ENCODE measurements around the gene UBE2C. TPM values are rescaled to one million over a fixed set of nuclear protein-coding genes. Genes with fewer than 3 reads are reported as not detected.

The UBE2C gene
- total and polyA plus RNA-seq, 2 donors (not counting 1 experiment from before 2014, with no cell fraction given) = 12.9 to 23.7 TPM

- peaks cover 12% of the 10 kb centered on the region for H3K4me1 ChIP-seq (ENCODE audit: control insufficient read depth, extremely low read depth, insufficient read depth, low read length)
- no peaks in the 10 kb centered on the region for H3K9me3 ChIP-seq (ENCODE audit: control insufficient read depth, insufficient read depth, low read depth, low read length)
- H3K27me3 ChIP-seq (ENCODE audit: control insufficient read depth, insufficient read depth, low read length) = peaks cover 5% of the 10 kb centered on the region
- TF ChIP-seq EZH2 (IDR thresholded peaks at IDR 0.05; ENCODE audit: low read length, missing control alignments) (no peak), CTCF (conservative IDR thresholded peaks at IDR 0.05 in 1 of 2, IDR thresholded peaks at IDR 0.05 in 1 of 2; ENCODE audit: low read depth in 1 of 2, low read length in 2 of 2) (no peak)
- no peak overlapping the region for H3K4me3 ChIP-seq (replicated peaks in 1 of 4; ENCODE audit: control extremely low read depth in 1 of 4, insufficient read depth in 1 of 4, low read depth in 3 of 4, low read length in 4 of 4)
- no peak overlapping the region for H3K4me2 ChIP-seq (ENCODE audit: extremely low read depth, insufficient read depth, low read length)
- no peak overlapping the region for H2AFZ ChIP-seq (ENCODE audit: low read length)
- no peak for DNase-seq (ENCODE audit: low read depth in 2 of 2)
- peaks cover 5% of the 10 kb centered on the region for H3K79me2 ChIP-seq (ENCODE audit: control insufficient read depth, insufficient read depth, low read length)
- H3K27ac ChIP-seq (ENCODE audit: insufficient read depth, low read length) = no peak overlapping the region
- no peak overlapping the region for H3K9ac ChIP-seq (ENCODE audit: insufficient read depth, low read length)
- peaks cover 6% of the 10 kb centered on the region for H3K36me3 ChIP-seq (ENCODE audit: control insufficient read depth, insufficient read depth, low read length)
- H4K20me1 ChIP-seq (ENCODE audit: control insufficient read depth, extremely low read depth, insufficient read depth, low read length) = no peaks in the 10 kb centered on the region
Measured at GRCh38 chr20:45819466-45819865, 7.0 kb downstream of the UBE2C start.

DNA sequence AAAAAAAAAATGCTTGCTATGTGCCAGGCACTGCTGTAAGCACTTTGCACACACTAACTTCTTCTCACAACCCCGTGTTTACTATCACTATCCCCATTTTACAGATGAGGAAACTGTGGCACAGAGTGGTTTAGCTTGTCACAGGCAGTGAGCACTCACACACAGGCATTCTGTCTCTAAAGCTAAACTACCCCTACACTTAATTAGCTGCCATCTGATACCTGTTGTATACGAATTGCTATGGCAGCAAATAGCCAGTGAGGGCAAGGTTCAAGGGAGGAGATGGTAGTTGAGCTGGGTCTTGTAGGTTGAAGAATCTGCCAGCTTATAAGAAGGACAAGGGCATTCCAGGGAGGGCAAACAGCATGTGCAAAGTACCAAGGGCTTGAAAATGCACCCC is 9.5 kb downstream of the UBE2C start:
- no peaks in the 10 kb centered on the region for H3K9me3 ChIP-seq (ENCODE audit: control insufficient read depth, insufficient read depth, low read depth, low read length)
- peaks cover 5% of the 10 kb centered on the region for H3K27me3 ChIP-seq (ENCODE audit: control insufficient read depth, insufficient read depth, low read length)
- DNase-seq (ENCODE audit: low read depth in 2 of 2) = no peak
- H4K20me1 ChIP-seq (ENCODE audit: control insufficient read depth, extremely low read depth, insufficient read depth, low read length) = no peaks in the 10 kb centered on the region
- H3K36me3 ChIP-seq (ENCODE audit: control insufficient read depth, insufficient read depth, low read length) = no peaks in the 10 kb centered on the region
- no peak overlapping the region for H3K4me3 ChIP-seq (replicated peaks in 1 of 4; ENCODE audit: control extremely low read depth in 1 of 4, insufficient read depth in 1 of 4, low read depth in 3 of 4, low read length in 4 of 4)
- no peaks in the 10 kb centered on the region for H3K79me2 ChIP-seq (ENCODE audit: control insufficient read depth, insufficient read depth, low read length)
- no peak for TF ChIP-seq CTCF (conservative IDR thresholded peaks at IDR 0.05 in 1 of 2, IDR thresholded peaks at IDR 0.05 in 1 of 2; ENCODE audit: low read depth in 1 of 2, low read length in 2 of 2)
- no peak for TF ChIP-seq EZH2 (IDR thresholded peaks at IDR 0.05; ENCODE audit: low read length, missing control alignments)
- H3K4me2 ChIP-seq (ENCODE audit: extremely low read depth, insufficient read depth, low read length) = no peak overlapping the region
- no peak overlapping the region for H3K9ac ChIP-seq (ENCODE audit: insufficient read depth, low read length)
- H2AFZ ChIP-seq (ENCODE audit: low read length) = no peak overlapping the region
- H3K4me1 ChIP-seq (ENCODE audit: control insufficient read depth, extremely low read depth, insufficient read depth, low read length) = peaks cover 22% of the 10 kb centered on the region
- no peak overlapping the region for H3K27ac ChIP-seq (ENCODE audit: insufficient read depth, low read length)

DNA sequence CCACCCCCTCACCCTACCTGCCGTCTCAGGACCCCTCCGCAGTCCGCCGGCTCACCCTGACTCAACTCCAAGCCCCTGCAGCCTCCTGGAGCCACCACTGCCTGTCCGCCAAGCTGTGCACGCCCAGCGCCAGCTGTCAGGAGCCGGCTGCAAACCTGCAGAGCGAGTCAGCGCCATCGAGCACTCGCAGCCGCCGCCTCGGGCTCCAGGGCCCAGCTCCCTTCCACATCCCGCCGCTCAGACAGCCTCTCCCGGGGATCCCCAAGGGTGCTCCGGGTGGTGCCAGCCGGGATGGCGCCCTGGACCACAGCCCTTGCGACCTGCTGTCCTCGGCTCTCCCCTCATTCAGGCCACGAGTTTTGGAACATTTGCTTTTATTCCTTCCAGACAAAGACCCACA is 10.4 kb downstream of the UBE2C start:
- H2AFZ ChIP-seq (ENCODE audit: low read length) = no peak overlapping the region
- H3K79me2 ChIP-seq (ENCODE audit: control insufficient read depth, insufficient read depth, low read length) = no peaks in the 10 kb centered on the region
- H3K9ac ChIP-seq (ENCODE audit: insufficient read depth, low read length) = no peak overlapping the region
- peak in 1 of 2 donors; percentile 26 for DNase-seq (ENCODE audit: low read depth in 2 of 2)
- H3K4me2 ChIP-seq (ENCODE audit: extremely low read depth, insufficient read depth, low read length) = peak overlapping the region; percentile 48
- H3K27me3 ChIP-seq (ENCODE audit: control insufficient read depth, insufficient read depth, low read length) = peaks cover 5% of the 10 kb centered on the region
- H4K20me1 ChIP-seq (ENCODE audit: control insufficient read depth, extremely low read depth, insufficient read depth, low read length) = no peaks in the 10 kb centered on the region
- no peaks in the 10 kb centered on the region for H3K36me3 ChIP-seq (ENCODE audit: control insufficient read depth, insufficient read depth, low read length)
- TF ChIP-seq CTCF (conservative IDR thresholded peaks at IDR 0.05 in 1 of 2, IDR thresholded peaks at IDR 0.05 in 1 of 2; ENCODE audit: low read depth in 1 of 2, low read length in 2 of 2) (no peak), EZH2 (IDR thresholded peaks at IDR 0.05; ENCODE audit: low read length, missing control alignments) (no peak)
- peaks cover 19% of the 10 kb centered on the region for H3K4me1 ChIP-seq (ENCODE audit: control insufficient read depth, extremely low read depth, insufficient read depth, low read length)
- no peak overlapping the region for H3K4me3 ChIP-seq (replicated peaks in 1 of 4; ENCODE audit: control extremely low read depth in 1 of 4, insufficient read depth in 1 of 4, low read depth in 3 of 4, low read length in 4 of 4)
- no peak overlapping the region for H3K27ac ChIP-seq (ENCODE audit: insufficient read depth, low read length)
- H3K9me3 ChIP-seq (ENCODE audit: control insufficient read depth, insufficient read depth, low read depth, low read length) = no peaks in the 10 kb centered on the region

Measured in fibroblast of lung (primary cell).